Keratinocyte (primary cell): Measurements from ENCODE around the gene ABHD2. TPM values are rescaled to one million over a fixed set of nuclear protein-coding genes. Genes with fewer than 3 reads are reported as not detected.

Experiments
- DNase-seq: peaks from one replicate; pipeline ENCODE4 v3.0.0-alpha.2; 2011; ENCODE audit warnings: low read depth, missing footprints, low spot score
- FAIRE-seq: peaks from 2 replicates; lab custom pipeline; 2011; peaks lifted over from hg19 to GRCh38; lab: Jason Lieb, UNC
- H2AFZ ChIP-seq: 2 replicates; pipeline ENCODE4 v1.6.0; 2012; ENCODE audit warnings: low read length, control low read depth, inconsistent platforms; ENCODE audit not compliant: control insufficient read depth
- H3K27ac ChIP-seq: 2 replicates; pipeline ENCODE4 v1.5.1; 2011; ENCODE audit warnings: low read length; ENCODE audit not compliant: control insufficient read depth, insufficient read depth
- H3K27me3 ChIP-seq: 3 replicates; pipeline ENCODE4 v1.6.0; 2011; ENCODE audit warnings: low read length; ENCODE audit not compliant: control insufficient read depth, insufficient read depth; ENCODE audit errors: extremely low read depth
- H3K36me3 ChIP-seq, 2 experiments: 2 replicates in 1 of 2; 3 replicates in 1 of 2; pipeline ENCODE4 v1.5.1; 2011; ENCODE audit warnings: low read length in 2 of 2, mild to moderate bottlenecking in 1 of 2; ENCODE audit not compliant: control insufficient read depth in 2 of 2, insufficient read depth in 2 of 2; ENCODE audit errors: extremely low read depth in 1 of 2
- H3K4me1 ChIP-seq: 3 replicates; pipeline ENCODE4 v1.5.1; 2011; ENCODE audit warnings: low read length; ENCODE audit not compliant: control insufficient read depth, insufficient read depth; ENCODE audit errors: extremely low read depth
- H3K4me2 ChIP-seq: 3 replicates; pipeline ENCODE4 v1.6.0; 2011; ENCODE audit warnings: low read depth, low read length; ENCODE audit not compliant: control insufficient read depth, insufficient read depth; ENCODE audit errors: extremely low read depth
- H3K4me3 ChIP-seq, 3 experiments: fragments of 200-600 bp in 1 of 3; sonication (generic) in 1 of 3; 2 replicates in 2 of 3; 3 replicates in 1 of 3; pipeline ENCODE4 v1.5.1; 2011 to 2016; ENCODE audit warnings: low read length in 3 of 3, mild to moderate bottlenecking in 3 of 3, control low read depth in 2 of 3, inconsistent platforms in 1 of 3, low read depth in 1 of 3, mixed read lengths in 1 of 3, mixed run types in 1 of 3, moderate library complexity in 1 of 3; ENCODE audit not compliant: control insufficient read depth in 2 of 3, insufficient read depth in 2 of 3; ENCODE audit errors: extremely low read depth in 1 of 3
- H3K79me2 ChIP-seq: 2 replicates; pipeline ENCODE4 v1.6.0; 2012; ENCODE audit warnings: low read length; ENCODE audit not compliant: control insufficient read depth, insufficient read depth
- H3K9ac ChIP-seq: 3 replicates; pipeline ENCODE4 v1.6.0; 2011; ENCODE audit warnings: low read length; ENCODE audit not compliant: control insufficient read depth, insufficient read depth; ENCODE audit errors: extremely low read depth
- H3K9me1 ChIP-seq: 3 replicates; pipeline ENCODE4 v1.6.0; 2011; ENCODE audit warnings: low read length; ENCODE audit not compliant: control insufficient read depth, insufficient read depth; ENCODE audit errors: extremely low read depth
- H3K9me3 ChIP-seq: 2 replicates; pipeline ENCODE4 v1.5.1; 2012; ENCODE audit warnings: low read depth, low read length; ENCODE audit not compliant: control insufficient read depth
- H4K20me1 ChIP-seq: 3 replicates; pipeline ENCODE4 v1.6.0; 2011; ENCODE audit warnings: low read length; ENCODE audit not compliant: control insufficient read depth, insufficient read depth; ENCODE audit errors: extremely low read depth
- EZH2 ChIP-seq: IDR thresholded peaks from one replicate; pipeline ENCODE4 v1.6.1; 2012; ENCODE audit warnings: inconsistent platforms, mild to moderate bottlenecking, low read length, moderate library complexity
- dilution Hi-C: fragments of 300-500 bp; cut with MboI; formaldehyde crosslinking; loops from one replicate; pipeline ENCODE4 v1.7.0; 2020; ENCODE audit warnings: low sequenced_read_pairs; ENCODE audit not compliant: extremely low pct_ligation_motif_present
- polyA plus RNA-seq, 5 experiments: library from polyadenylated mRNA; depleted of rRNA in 3 of 5; stranded (reverse) in 3 of 5; stranded (forward) in 1 of 5; unstranded in 1 of 5; fragments of >200 nt; gene quantifications; 1 replicate in 1 of 5; 2 replicates in 3 of 5; 3 replicates in 1 of 5; pipeline versions ENCODE4 v1.2.1 to v1.2.3, GENCODE V29; 2011 to 2012; ENCODE audit warnings: missing spikeins in 2 of 5, low read depth in 1 of 5, low replicate concordance in 1 of 5
- TF ChIP-seq, protein P1 (sequence below), 3 experiments: IDR thresholded peaks in 1 of 3; conservative IDR thresholded peaks in 1 of 3; optimal IDR thresholded peaks in 1 of 3; 2 replicates in 2 of 3; 3 replicates in 1 of 3; pipeline versions ENCODE3 to v1.5.1; 2011; ENCODE audit warnings: low read length in 3 of 3, mild to moderate bottlenecking in 3 of 3, moderate library complexity in 2 of 3, control low read depth in 1 of 3, inconsistent platforms in 1 of 3; ENCODE audit not compliant: insufficient read depth in 2 of 3; ENCODE audit errors: extremely low read depth in 1 of 3

ABHD2 gene
- polyA plus RNA-seq, 1 donor (not counting 4 experiments of a cell fraction or from before 2014, with no cell fraction given), result 22.8 TPM

DNA sequence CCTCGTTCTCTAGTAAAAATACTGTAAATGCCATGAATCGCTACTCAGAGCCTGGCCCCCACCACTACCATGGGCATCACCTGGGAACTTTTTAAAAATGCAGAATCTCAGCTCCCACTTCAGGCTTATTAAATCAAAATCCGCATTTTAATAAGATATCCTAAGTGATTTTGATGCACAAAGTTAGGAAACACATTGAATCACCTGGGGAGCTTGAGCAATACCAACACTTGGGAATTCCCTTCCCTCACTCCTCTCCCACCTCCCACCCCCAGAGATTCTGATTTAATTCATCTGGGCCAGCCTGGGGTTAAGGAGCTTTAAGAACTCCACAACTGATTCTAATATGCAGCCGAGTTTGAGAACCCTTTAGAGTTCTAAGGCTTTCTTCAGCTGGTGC, 106.4 kb downstream of the ABHD2 start:
- Histone ChIP-seq H3K9me1 (peaks cover 2% of the 10 kb centered on the region), H3K27me3 (no peaks in the 10 kb centered on the region), H3K4me2 (no peak overlapping the region), H3K79me2 (no peaks in the 10 kb centered on the region), H3K27ac (no peak overlapping the region), H3K36me3 (peaks cover 7 to 12% of the 10 kb centered on the region in 2 experiments), H2AFZ (no peak overlapping the region), H4K20me1 (no peaks in the 10 kb centered on the region), H3K4me1 (peaks cover 14% of the 10 kb centered on the region), H3K9me3 (no peaks in the 10 kb centered on the region), H3K4me3 (no peak overlapping the region), H3K9ac (no peak overlapping the region)
- FAIRE-seq, result no peak
- DNase-seq, result no peak
- dilution Hi-C loops, result loop anchor here (10.0 kb wide), 1 partner anchor 140 kb away; no protein-coding TSS in a partner anchor
- no peak for TF ChIP-seq EZH2
- TF ChIP-seq, protein P1, sequence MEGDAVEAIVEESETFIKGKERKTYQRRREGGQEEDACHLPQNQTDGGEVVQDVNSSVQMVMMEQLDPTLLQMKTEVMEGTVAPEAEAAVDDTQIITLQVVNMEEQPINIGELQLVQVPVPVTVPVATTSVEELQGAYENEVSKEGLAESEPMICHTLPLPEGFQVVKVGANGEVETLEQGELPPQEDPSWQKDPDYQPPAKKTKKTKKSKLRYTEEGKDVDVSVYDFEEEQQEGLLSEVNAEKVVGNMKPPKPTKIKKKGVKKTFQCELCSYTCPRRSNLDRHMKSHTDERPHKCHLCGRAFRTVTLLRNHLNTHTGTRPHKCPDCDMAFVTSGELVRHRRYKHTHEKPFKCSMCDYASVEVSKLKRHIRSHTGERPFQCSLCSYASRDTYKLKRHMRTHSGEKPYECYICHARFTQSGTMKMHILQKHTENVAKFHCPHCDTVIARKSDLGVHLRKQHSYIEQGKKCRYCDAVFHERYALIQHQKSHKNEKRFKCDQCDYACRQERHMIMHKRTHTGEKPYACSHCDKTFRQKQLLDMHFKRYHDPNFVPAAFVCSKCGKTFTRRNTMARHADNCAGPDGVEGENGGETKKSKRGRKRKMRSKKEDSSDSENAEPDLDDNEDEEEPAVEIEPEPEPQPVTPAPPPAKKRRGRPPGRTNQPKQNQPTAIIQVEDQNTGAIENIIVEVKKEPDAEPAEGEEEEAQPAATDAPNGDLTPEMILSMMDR (optimal IDR thresholded peaks at IDR 0.05 in 1 of 3, IDR thresholded peaks at IDR 0.05 in 1 of 3, conservative IDR thresholded peaks at IDR 0.05 in 1 of 3; ENCODE audit: extremely low read depth in 1 of 3, insufficient read depth in 2 of 3, low read length in 3 of 3), result no peak

DNA sequence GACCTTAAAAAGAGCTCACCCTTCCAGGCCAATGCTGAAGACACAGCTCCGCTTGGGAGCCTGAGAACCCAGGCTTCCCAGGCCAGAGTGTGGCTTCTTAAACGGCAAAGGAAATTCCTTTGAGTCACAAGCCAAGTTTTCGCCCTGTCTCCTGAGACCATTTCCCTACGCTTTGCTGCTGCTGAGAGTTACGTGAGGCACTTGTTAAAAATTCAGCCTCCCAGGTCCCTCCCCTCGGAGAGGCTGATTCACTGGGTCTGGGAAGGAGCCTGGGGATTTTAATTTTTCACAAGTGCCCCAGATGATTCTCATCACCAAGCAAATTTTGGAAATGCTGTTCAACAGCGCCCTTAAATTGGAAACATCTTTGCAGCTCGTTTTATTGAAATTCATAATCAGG, 107.6 kb downstream of the ABHD2 start:
- peaks cover 2% of the 10 kb centered on the region for H3K9me1 ChIP-seq
- no peaks in the 10 kb centered on the region for H3K27me3 ChIP-seq
- H3K4me1 ChIP-seq, result peaks cover 14% of the 10 kb centered on the region
- no peak overlapping the region for H3K4me3 ChIP-seq
- H2AFZ ChIP-seq, result no peak overlapping the region
- FAIRE-seq, result no peak
- DNase-seq, result no peak
- H4K20me1 ChIP-seq, result no peaks in the 10 kb centered on the region
- H3K4me2 ChIP-seq, result no peak overlapping the region
- no peak for TF ChIP-seq EZH2
- TF ChIP-seq, protein P1 (optimal IDR thresholded peaks at IDR 0.05 in 1 of 3, IDR thresholded peaks at IDR 0.05 in 1 of 3, conservative IDR thresholded peaks at IDR 0.05 in 1 of 3; ENCODE audit: extremely low read depth in 1 of 3, insufficient read depth in 2 of 3, low read length in 3 of 3), result no peak
- H3K36me3 ChIP-seq, result peaks cover 7 to 12% of the 10 kb centered on the region in 2 experiments
- no peak overlapping the region for H3K27ac ChIP-seq
- no peak overlapping the region for H3K9ac ChIP-seq
- no peaks in the 10 kb centered on the region for H3K9me3 ChIP-seq
- H3K79me2 ChIP-seq, result no peaks in the 10 kb centered on the region
- dilution Hi-C loops, result loop anchor here (10.0 kb wide), 1 partner anchor 141 kb away; no protein-coding TSS in a partner anchor
